Activated T-cell treated with anti-CD3 and anti-CD28 coated beads, Interleukin-2, amount 50 U/mL, for 24 hours (primary cell): ENCODE data around the gene PCED1A.
"Not testable (repeated sequence)": the region's sequence is repeated elsewhere in the genome, so short reads cannot be mapped to it uniquely, and the experiment has no call there.

Source experiments
- DNase-seq: peaks from one replicate; pipeline ENCODE4 v3.0.0-alpha.2; 2020
- H3K27ac Mint-ChIP-seq: 2 replicates; pipeline ENCODE4 v1.8.0; 2020; ENCODE audit warnings: mild to moderate bottlenecking, mixed read lengths
- H3K27me3 Mint-ChIP-seq: 2 replicates; pipeline ENCODE4 v1.8.0; 2020; ENCODE audit warnings: mixed read lengths
- H3K36me3 Mint-ChIP-seq: 2 replicates; pipeline ENCODE4 v1.8.0; 2020; ENCODE audit warnings: low read depth, mixed read lengths
- H3K4me1 Mint-ChIP-seq: 2 replicates; pipeline ENCODE4 v1.8.0; 2020; ENCODE audit warnings: low read depth, mixed read lengths
- H3K4me3 Mint-ChIP-seq: 2 replicates; pipeline ENCODE4 v1.8.0; 2020; ENCODE audit warnings: mild to moderate bottlenecking, moderate library complexity, mixed read lengths
- H3K9me3 Mint-ChIP-seq: 2 replicates; pipeline ENCODE4 v1.8.0; 2020; ENCODE audit warnings: mixed read lengths

Gene PCED1A

DNA sequence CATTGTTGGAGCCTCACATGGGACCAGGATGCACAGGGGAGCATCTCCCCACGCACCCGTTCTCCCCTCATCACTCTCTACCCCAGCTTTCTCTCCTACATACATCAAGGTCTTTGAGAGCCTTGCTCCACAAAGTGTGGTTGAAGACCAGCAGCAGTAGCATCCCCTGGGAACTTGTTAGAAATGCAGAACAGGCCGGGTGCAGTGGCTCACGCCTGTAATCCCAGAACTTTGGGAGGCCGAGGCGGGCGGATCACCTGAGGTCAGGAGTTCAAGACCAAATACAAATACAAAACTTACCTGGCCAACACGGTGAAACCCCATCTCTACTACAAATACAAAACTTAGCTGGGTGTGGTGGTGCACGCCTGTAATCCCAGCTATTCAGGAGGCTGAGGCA, 32.5 kb downstream of the PCED1A start:
- H3K36me3 Mint-ChIP-seq = not testable (repeated sequence)
- peaks cover 58% of the 10 kb centered on the region for H3K27me3 Mint-ChIP-seq

DNA sequence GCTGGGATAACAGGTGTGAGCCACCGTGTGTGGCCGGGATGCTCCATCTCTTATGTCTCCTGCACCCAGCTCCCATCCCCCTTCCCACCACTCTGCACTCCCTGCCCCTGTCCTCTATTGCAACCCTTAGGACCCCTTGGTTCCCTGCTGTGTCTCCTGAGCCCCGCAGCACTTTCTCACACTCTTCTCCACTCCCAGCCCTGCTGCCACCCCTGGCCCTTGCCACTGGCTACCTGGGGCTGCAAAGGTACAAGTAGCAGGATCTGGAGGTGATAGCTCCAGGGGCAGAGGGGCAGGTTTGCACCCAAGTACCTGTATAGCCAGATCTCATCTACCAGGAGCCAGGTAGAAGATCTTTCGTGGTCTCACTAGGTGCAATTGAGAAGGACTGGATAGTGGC, 33.4 kb downstream of the PCED1A start:
- no peak overlapping the region for H3K27ac Mint-ChIP-seq
- no peak for DNase-seq
- H3K27me3 Mint-ChIP-seq = peaks cover 60% of the 10 kb centered on the region
- H3K9me3 Mint-ChIP-seq = peaks cover 2% of the 10 kb centered on the region
- H3K4me3 Mint-ChIP-seq = no peak overlapping the region
- no peaks in the 10 kb centered on the region for H3K36me3 Mint-ChIP-seq
- no peaks in the 10 kb centered on the region for H3K4me1 Mint-ChIP-seq

More for the DNA sequence above, 32.5 kb downstream of the PCED1A start:
- H3K4me3 Mint-ChIP-seq, H3K4me1 Mint-ChIP-seq, H3K9me3 Mint-ChIP-seq, H3K27ac Mint-ChIP-seq, DNase-seq: not testable (repeated sequence)

DNA sequence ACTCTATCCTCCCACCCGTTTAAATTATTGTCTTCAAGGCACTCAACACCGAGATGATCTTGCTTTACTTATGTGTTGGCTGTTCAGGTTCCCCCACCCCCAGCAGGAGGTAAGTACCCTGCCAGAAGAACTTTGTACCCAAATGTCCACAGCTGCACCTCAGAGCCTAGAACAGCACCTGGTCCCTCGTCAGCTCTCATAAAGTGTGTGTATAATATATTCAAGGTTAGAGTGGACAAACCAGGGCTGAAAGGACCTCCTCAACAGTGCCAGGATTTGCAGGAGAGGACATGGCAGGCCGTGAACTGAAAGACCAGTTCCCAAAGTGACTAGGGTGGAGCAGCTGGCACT, 34.1 kb downstream of the PCED1A start:
- Mint-ChIP-seq H3K27ac (no peak overlapping the region), H3K36me3 (no peaks in the 10 kb centered on the region), H3K9me3 (no peaks in the 10 kb centered on the region), H3K4me3 (no peak overlapping the region), H3K4me1 (peaks cover 2% of the 10 kb centered on the region), H3K27me3 (peaks cover 58% of the 10 kb centered on the region)
- no peak for DNase-seq

- H3K27ac Mint-ChIP-seq = no peak overlapping the region
- peaks cover 58% of the 10 kb centered on the region for H3K27me3 Mint-ChIP-seq
- no peak overlapping the region for H3K4me3 Mint-ChIP-seq
Measured at GRCh38 chr20:2805689-2806350, 34.6 kb downstream of the PCED1A start.

GRCh38 chr20:2804852-2805688, 35.4 kb downstream of the PCED1A start:
- Mint-ChIP-seq H3K4me1 (peaks cover 10% of the 10 kb centered on the region), H3K36me3 (peaks cover under 1% of the 10 kb centered on the region), H3K27me3 (peaks cover 61% of the 10 kb centered on the region), H3K4me3 (no peak overlapping the region), H3K9me3 (no peaks in the 10 kb centered on the region), H3K27ac (no peak overlapping the region)
- DNase-seq = no peak

More at GRCh38 chr20:2805689-2806350, 34.6 kb downstream of the PCED1A start:
- Mint-ChIP-seq H3K9me3 (no peaks in the 10 kb centered on the region), H3K36me3 (no peaks in the 10 kb centered on the region), H3K4me1 (peaks cover 7% of the 10 kb centered on the region)
- no peak for DNase-seq

DNA sequence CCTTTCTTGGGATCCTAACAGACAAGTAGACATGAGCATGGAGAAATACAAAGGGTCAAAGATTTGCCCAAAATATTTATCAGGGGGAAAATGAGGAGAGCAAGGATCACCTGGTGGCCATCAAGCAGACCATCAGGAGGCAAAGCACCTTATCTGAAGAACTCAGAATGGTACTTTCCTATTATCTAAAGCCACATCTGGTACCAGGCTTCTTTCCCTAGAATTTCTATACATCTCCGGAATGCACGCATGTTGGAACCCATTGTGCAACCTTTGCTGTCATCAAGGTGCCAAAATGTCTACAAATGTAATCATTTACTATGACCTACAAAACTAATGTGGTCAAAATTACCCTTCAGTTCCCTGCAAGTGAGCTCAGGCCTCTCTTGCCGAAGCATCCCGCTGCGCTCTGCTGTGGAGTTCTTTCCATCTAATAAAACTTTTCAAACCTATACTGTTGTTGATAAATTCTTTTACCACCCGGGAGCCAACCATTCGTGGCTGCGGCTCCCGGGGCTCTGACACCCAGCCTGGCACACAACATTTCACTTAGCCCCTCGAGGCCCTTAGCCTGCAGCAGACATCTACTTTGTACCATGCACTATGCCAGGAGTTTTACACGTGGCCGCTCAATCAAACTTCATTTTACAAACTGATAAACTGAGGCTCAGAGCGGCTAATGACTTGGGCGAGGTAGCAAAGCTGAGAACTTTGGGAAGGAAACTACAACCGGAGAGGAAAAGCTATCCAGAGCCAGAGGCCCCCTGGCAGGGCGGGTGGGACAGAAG, 36.2 kb downstream of the PCED1A start:
- Mint-ChIP-seq H3K27ac (no peak overlapping the region), H3K9me3 (no peaks in the 10 kb centered on the region), H3K4me3 (no peak overlapping the region), H3K36me3 (peaks cover 3% of the 10 kb centered on the region), H3K4me1 (peaks cover 19% of the 10 kb centered on the region), H3K27me3 (peaks cover 70% of the 10 kb centered on the region)
- no peak for DNase-seq

GRCh38 chr20:2801286-2801728, 39.1 kb downstream of the PCED1A start:
- peak overlapping the region; percentile 73 for H3K4me3 Mint-ChIP-seq
- no peak overlapping the region for H3K27ac Mint-ChIP-seq
- H3K36me3 Mint-ChIP-seq = peaks cover 3% of the 10 kb centered on the region
- no peak for DNase-seq
- no peaks in the 10 kb centered on the region for H3K9me3 Mint-ChIP-seq
- peaks cover 24% of the 10 kb centered on the region for H3K4me1 Mint-ChIP-seq
- peaks cover 74% of the 10 kb centered on the region for H3K27me3 Mint-ChIP-seq

DNA sequence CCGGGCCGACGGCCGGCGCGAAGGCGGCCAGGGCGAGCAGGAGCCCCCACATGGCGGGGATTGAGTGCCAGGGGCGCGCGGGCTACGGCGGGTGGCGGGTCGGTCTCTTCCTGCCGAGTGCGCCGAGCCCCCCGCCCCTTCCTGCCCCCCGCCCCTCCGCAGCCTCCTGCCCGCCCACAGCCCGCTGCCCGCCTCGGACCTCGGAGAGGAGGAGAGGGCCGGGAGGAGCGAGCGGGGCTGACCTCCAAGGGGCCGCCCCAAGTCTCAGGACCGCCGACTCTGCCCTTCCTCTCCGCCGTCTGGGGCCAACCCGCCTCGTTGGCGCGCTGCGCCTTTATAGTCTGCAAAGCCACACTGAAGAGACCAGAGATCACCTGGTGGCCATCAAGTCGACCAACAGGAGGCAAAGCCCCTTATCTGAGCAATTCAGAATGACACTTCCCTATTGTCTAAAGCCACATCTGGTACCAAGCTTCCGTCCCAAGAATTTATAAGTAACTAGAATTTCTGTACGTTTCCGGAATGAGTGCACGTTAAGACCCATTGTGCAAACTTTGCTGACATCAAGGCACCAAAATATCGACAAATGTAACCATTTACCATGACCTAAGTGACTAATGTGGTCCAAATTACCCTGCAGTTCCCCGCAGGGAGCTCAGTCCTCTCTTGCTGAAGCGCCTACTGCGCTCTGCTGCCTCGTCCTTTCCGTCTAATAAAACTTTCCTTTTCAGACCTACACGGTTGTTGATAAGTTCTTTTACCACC, 39.8 kb downstream of the PCED1A start, which contains the start of gene CPXM1:
CPXM1 (minus strand) TSS at position 107 of the 765 bp plus-strand sequence; CDS start at position 52, 55 bp downstream.
- peaks cover 72% of the 10 kb centered on the region for H3K27me3 Mint-ChIP-seq

DNA sequence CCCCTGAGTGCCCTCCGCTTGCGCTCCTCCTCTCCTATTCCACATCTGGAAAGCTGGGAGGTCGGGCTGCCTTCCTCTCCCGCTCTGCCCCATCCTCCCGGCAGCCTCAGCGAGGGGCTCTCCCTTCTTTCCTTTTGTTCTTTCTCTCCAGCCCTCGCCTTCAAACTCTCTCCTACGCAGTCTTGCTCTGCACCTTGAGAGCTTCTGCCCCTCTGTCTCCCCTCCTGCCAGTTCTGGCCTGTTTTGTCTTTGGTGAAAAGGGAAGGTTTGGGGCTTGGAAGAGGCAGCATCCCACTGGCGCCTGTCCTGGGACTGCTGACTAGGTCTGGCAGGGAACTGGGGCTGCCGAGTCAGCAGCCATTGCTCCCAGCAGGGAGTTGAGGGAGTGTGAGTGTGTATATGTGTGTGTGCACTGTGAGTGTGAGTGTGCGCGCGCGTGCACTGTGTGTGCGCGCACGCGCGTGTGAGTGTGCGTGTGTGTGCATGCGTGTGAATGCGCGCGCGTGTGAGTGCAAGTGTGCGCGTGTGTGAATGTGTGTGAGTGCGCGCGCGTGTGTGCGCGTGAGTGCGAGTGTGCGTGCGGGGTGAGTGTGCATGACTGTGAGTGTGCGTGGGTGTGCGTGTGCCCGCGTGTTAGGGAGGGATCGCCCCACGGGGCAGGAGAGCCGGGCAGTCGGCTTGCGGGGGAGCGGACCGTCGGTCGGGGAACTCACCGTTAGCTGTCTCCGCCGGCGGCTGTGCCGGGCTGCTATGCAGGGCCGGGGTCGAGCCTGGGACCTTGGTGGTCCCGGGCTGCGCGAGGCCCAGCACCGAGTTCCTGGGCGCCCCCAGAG, 40.6 kb downstream of the PCED1A start:
- peak; percentile 52 for DNase-seq
- Mint-ChIP-seq H3K9me3 (no peaks in the 10 kb centered on the region), H3K4me1 (peaks cover 24% of the 10 kb centered on the region), H3K27ac (peak overlapping the region; percentile 71), H3K27me3 (peaks cover 71% of the 10 kb centered on the region), H3K4me3 (peak overlapping the region; percentile 84), H3K36me3 (peaks cover 3% of the 10 kb centered on the region)

More for the DNA sequence above, 39.8 kb downstream of the PCED1A start, which contains the start of gene CPXM1:
- Mint-ChIP-seq H3K4me1 (peaks cover 24% of the 10 kb centered on the region), H3K4me3 (peak within 1 kb of the TSS; percentile 84), H3K27ac (peak within 1 kb of the TSS; percentile 71), H3K9me3 (no peaks in the 10 kb centered on the region), H3K36me3 (peaks cover 3% of the 10 kb centered on the region)
- DNase-seq = peak; percentile 54

- peaks cover 24% of the 10 kb centered on the region for H3K4me1 Mint-ChIP-seq
- no peaks in the 10 kb centered on the region for H3K9me3 Mint-ChIP-seq
- peaks cover 3% of the 10 kb centered on the region for H3K36me3 Mint-ChIP-seq
- H3K4me3 Mint-ChIP-seq = peak overlapping the region; percentile 84
- H3K27ac Mint-ChIP-seq = no peak overlapping the region
- H3K27me3 Mint-ChIP-seq = peaks cover 70% of the 10 kb centered on the region
- no peak for DNase-seq
Measured at GRCh38 chr20:2799271-2799670, 41.2 kb downstream of the PCED1A start.

GRCh38 chr20:2798814-2799213, 41.6 kb downstream of the PCED1A start:
- DNase-seq = no peak
- Mint-ChIP-seq H3K27me3 (peaks cover 67% of the 10 kb centered on the region), H3K4me3 (peak overlapping the region; percentile 84)

DNA sequence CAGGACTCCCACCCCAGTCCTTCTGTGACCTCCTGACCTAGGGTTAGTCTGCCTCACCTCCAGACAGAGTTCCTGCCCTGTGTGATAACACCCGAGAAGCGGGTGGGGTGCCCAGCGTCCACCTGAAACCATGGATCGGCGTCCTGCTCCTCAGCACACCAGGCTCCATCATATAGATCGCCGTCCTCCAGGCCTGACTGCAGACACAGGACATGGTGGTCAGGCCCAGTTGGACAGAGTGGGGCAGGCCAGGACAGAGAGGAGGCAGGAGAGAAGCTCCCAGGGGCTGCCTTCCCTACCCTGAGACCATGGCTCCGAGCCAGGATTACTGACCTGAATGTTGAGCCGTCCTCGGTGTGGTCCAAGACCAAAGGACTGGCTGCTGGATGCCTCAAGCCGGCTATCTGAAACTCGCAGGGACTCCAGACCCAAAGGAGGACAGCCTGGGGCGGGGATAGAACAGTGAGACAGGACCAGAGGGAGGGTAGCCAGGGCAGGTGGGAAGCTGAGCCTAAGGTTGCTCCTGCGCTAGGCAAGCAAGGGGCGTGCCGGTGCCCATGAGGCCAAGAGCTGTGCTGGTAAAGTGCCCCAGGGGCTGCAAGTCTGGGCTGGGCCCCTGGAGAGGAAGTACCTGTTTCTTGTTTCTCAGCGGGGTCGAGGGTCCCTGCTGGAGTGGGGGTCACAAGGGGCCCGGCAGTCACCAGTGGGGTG, 42.2 kb downstream of the PCED1A start:
- H3K4me3 Mint-ChIP-seq = no peak overlapping the region
- peaks cover 67% of the 10 kb centered on the region for H3K27me3 Mint-ChIP-seq
- H3K9me3 Mint-ChIP-seq = no peaks in the 10 kb centered on the region
- H3K27ac Mint-ChIP-seq = no peak overlapping the region
- peaks cover 3% of the 10 kb centered on the region for H3K36me3 Mint-ChIP-seq
- H3K4me1 Mint-ChIP-seq = peaks cover 24% of the 10 kb centered on the region
- no peak for DNase-seq

More at GRCh38 chr20:2798814-2799213, 41.6 kb downstream of the PCED1A start:
- Mint-ChIP-seq H3K9me3 (no peaks in the 10 kb centered on the region), H3K4me1 (peaks cover 24% of the 10 kb centered on the region), H3K36me3 (peaks cover 3% of the 10 kb centered on the region), H3K27ac (no peak overlapping the region)
